Psoas muscle (tissue), 8 donors: Measurements from ENCODE around the gene CD248. TPM values are rescaled to one million over a fixed set of nuclear protein-coding genes. Genes with fewer than 3 reads are reported as not detected.

Experiments
- ATAC-seq, 4 donors: fragments of 200-7000 bp; cut with Tn5 transposase; one replicate each; pipeline ENCODE4 v1.9.1; 2020; ENCODE audit warnings: moderate library complexity in 3 of 4, mild to moderate bottlenecking in 2 of 4
- DNase-seq, 2 donors: peaks; one replicate each; pipeline ENCODE4 v3.0.0-alpha.2; 2020
- H3K27ac ChIP-seq: fragments of 200-600 bp; one replicate; pipeline ENCODE4 v1.8.0; 2022
- H3K27me3 ChIP-seq, 3 donors: fragments of 200-600 bp in 1 of 3; one replicate each; pipeline versions ENCODE4 v1.6.1 to v1.8.0; 2013 to 2022; ENCODE audit warnings: low read length in 2 of 3, mild to moderate bottlenecking in 2 of 3, moderate library complexity in 1 of 3; ENCODE audit not compliant: insufficient read depth in 3 of 3
- H3K36me3 ChIP-seq, 2 donors: fragments of 200-600 bp in 1 of 2; one replicate each; pipeline versions ENCODE4 v1.6.1 to v1.8.0; 2013 to 2022; ENCODE audit warnings: low read depth in 1 of 2, mild to moderate bottlenecking in 1 of 2, moderate library complexity in 1 of 2; ENCODE audit not compliant: insufficient read depth in 1 of 2
- H3K4me1 ChIP-seq: fragments of 200-600 bp; one replicate; pipeline ENCODE4 v1.8.0; 2022
- H3K4me3 ChIP-seq: fragments of 200-600 bp; one replicate; pipeline ENCODE4 v1.8.0; 2022; ENCODE audit warnings: mild to moderate bottlenecking
- H3K9me3 ChIP-seq: fragments of 200-600 bp; one replicate; pipeline ENCODE4 v1.8.0; 2022
- CTCF ChIP-seq: fragments of 200-600 bp; IDR thresholded peaks from one replicate; pipeline ENCODE4 v1.8.0; 2022; ENCODE audit warnings: antibody characterized with exemption
- WGBS, 3 donors: extraction: QIAGEN DNeasy Blood & Tissue Kit; methylation state at CpG; one replicate each; pipeline versions ENCODE4 v1.1.6 to v1.1.7; 2013; 5-methylcytosine and 5-hydroxymethylcytosine counted together
- intact Hi-C, 2 donors: fragments of 100-400 bp; cut with DNase I; formaldehyde crosslinking; loops; one replicate each; pipeline versions ENCODE4 v1.11.0 to v1.14.2; 2022
- polyA plus RNA-seq, 3 donors: library from polyadenylated mRNA; stranded (reverse); fragments of 200-250 nt; gene quantifications; one replicate each; pipeline ENCODE4 v1.2.3, GENCODE V29; 2013
- total RNA-seq, 4 donors: library from RNA; stranded (reverse); fragmentation: NEBNext Ultra II Directional in 2 of 4; extraction: Animal tissue kit (Norgen Biotek cat#: 25700) in 2 of 4; gene quantifications; one replicate each; pipeline versions ENCODE4 v1.2.1 to v1.2.4, GENCODE V29; 2021 to 2023
- donor health status: healthy with polysubstance abuse.
- donor health status: DM: no; HTN: no; CAD: no; lungs with moderate emphysema.
- donor health status: Bipolar disorder and iron deficiency.
- donor health status: healthy.
- donor health status: DM: yes; HTN: yes; CAD: no.
- donor health status: DM: no; HTN: no; CAD: no.
- donor health status: DM: no; HTN: no; CAD: no.
- donor health status: DM: yes; HTN: yes; CAD: no.

Gene CD248
- total and polyA plus RNA-seq, 7 donors: 2.9 to 10.7 (median 8.8) TPM

GRCh38 chr11:66286699-66287098 lies 30.1 kb downstream of the CD248 start:
- Histone ChIP-seq H3K27me3 (peaks cover 0 to under 1% (median 0%) of the 10 kb centered on the region in 3 donors), H3K4me1 (peaks cover 22% of the 10 kb centered on the region), H3K27ac (no peak overlapping the region), H3K4me3 (no peak overlapping the region), H3K36me3 (peaks cover 6 to 31% of the 10 kb centered on the region in 2 donors), H3K9me3 (no peaks in the 10 kb centered on the region)
- intact Hi-C loops: no loop called here
- no peak for TF ChIP-seq CTCF
- DNase-seq: no peak
- ATAC-seq: no peak
- 74 to 82% (median 82%) methylated on average over 5 of the region's 5 CpGs for WGBS, 3 donors

- intact Hi-C loops: no loop called here
- TF ChIP-seq CTCF: no peak
- no peak for DNase-seq
- Histone ChIP-seq H3K27ac (no peak overlapping the region), H3K27me3 (no peaks in the 10 kb centered on the region), H3K4me1 (peaks cover 22% of the 10 kb centered on the region), H3K9me3 (no peaks in the 10 kb centered on the region), H3K4me3 (no peak overlapping the region), H3K36me3 (peaks cover 6 to 31% of the 10 kb centered on the region in 2 donors)
- no peak for ATAC-seq
- WGBS, 3 donors: 67 to 72% (median 70%) methylated on average over 13 of the region's 13 CpGs
Observed at GRCh38 chr11:66285250-66285947, 31.4 kb downstream of the CD248 start.

DNA sequence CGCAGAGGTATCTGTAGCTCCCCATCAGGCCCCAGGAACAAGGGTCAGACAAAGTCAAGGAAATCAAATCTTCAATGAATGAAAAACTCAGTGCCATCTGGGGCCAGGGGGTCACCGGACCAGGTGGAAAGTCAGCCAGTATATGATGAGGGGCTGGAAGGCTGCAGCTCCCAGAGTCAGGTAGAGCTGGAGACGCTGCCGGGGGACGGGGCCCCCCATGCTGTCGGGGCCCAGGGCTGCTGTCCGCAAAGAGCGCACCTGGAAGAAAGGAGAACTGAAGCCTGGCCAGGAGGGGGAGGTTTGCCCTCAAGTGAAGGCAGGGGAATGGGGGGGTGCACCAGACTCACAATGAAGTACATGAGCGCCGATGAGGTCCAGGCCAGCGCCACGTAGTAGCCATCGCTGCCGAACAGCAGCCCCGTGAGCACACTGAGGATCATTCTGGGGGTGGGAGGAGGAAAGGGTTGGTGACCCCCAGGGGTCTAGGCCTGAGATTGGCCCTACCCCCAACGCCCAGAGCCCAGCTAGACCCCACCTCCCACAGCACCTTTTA lies 32.2 kb downstream of the CD248 start:
- no peak overlapping the region for H3K4me3 ChIP-seq
- TF ChIP-seq CTCF: no peak
- WGBS, 3 donors: 91 to 94% (median 92%) methylated on average over 9 to 16 of the region's 16 CpGs
- peaks cover 6 to 31% of the 10 kb centered on the region in 2 donors for H3K36me3 ChIP-seq
- no peak overlapping the region for H3K27ac ChIP-seq
- intact Hi-C loops: no loop called here
- ATAC-seq (no peak), DNase-seq (no peak)
- peaks cover 0 to 3% (median 0%) of the 10 kb centered on the region in 3 donors for H3K27me3 ChIP-seq
- H3K4me1 ChIP-seq: peaks cover 15% of the 10 kb centered on the region
- no peaks in the 10 kb centered on the region for H3K9me3 ChIP-seq

DNA sequence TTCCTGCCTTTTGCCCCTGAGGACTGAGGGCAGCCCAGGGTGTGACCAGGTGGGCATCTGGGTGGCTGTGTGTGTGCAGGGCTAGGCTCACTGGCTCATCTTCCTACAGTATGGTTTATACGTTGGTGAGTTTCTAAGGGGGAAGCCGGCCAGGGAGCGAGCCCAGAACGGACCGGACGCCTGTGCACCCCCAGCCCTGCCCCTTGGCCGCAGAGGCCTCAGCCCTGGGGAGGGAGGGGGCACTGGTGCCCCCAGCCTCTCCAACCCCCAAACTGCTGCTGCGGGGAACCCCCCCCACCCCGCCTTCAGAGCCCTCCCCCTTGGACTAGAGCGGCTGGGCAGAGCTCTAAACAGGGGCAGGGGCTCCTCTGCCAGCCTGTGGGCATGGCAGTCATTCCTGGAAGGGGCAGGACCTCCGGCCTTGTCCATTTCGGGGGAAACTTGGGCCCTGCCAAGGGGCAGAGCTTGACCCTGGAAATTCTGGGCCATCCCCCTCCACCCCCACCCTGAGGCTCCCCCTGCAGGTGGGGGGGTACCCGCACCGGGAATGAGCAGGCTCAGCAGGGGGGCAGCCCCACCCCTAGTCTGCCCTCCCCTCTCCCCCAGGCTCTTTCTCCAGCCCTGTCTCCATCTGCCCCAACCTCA lies 33.3 kb downstream of the CD248 start:
- Histone ChIP-seq H3K4me3 (no peak overlapping the region), H3K27ac (no peak overlapping the region), H3K4me1 (peaks cover 15% of the 10 kb centered on the region), H3K9me3 (no peaks in the 10 kb centered on the region), H3K36me3 (peaks cover 6 to 31% of the 10 kb centered on the region in 2 donors), H3K27me3 (peaks cover 0 to 7% (median 0%) of the 10 kb centered on the region in 3 donors)
- WGBS, 3 donors: 75 to 80% (median 79%) methylated on average over 10 to 14 of the region's 14 CpGs
- intact Hi-C loops: no loop called here
- DNase-seq (no peak), ATAC-seq (no peak)
- TF ChIP-seq CTCF: no peak
